Right lobe of liver (tissue), 6 donors: ENCODE data around the gene MAPK8. TPM values are rescaled to one million over a fixed set of nuclear protein-coding genes. Genes with fewer than 3 reads are reported as not detected.
A peak's percentile ranks its signal among the peaks of the same experiment; 100 is the strongest.

Experiments
- ATAC-seq, 4 donors: fragments of 200-7000 bp; cut with Tn5 transposase; one replicate each; pipeline ENCODE4 v1.9.1; 2020; ENCODE audit warnings: mild to moderate bottlenecking in 4 of 4, moderate library complexity in 4 of 4
- DNase-seq, 3 donors: peaks; one replicate each; pipeline ENCODE4 v3.0.0-alpha.2; 2020
- H3K27ac ChIP-seq, 3 donors: fragments of 200-600 bp; one replicate each; pipeline ENCODE4 v1.8.0; 2022
- H3K27me3 ChIP-seq, 2 donors: fragments of 200-600 bp; one replicate each; pipeline ENCODE4 v1.8.0; 2022
- H3K36me3 ChIP-seq, 4 donors: fragments of 200-600 bp; sonication (generic) in 1 of 4; one replicate each; pipeline versions ENCODE4 v1.5.1 to v1.8.0; 2017 to 2022; ENCODE audit warnings: control low read depth in 1 of 4
- H3K4me1 ChIP-seq, 4 donors: fragments of 200-600 bp; sonication (generic) in 1 of 4; one replicate each; pipeline versions ENCODE4 v1.5.1 to v1.8.0; 2017 to 2022; ENCODE audit warnings: control low read depth in 1 of 4
- H3K4me3 ChIP-seq, 3 donors: fragments of 200-600 bp; one replicate each; pipeline ENCODE4 v1.8.0; 2022
- H3K9me3 ChIP-seq, 4 donors: fragments of 200-600 bp; sonication (generic) in 1 of 4; one replicate each; pipeline versions ENCODE4 v1.5.1 to v1.8.0; 2017 to 2022; ENCODE audit warnings: control low read depth in 1 of 4
- POLR2A ChIP-seq: fragments of 450-650 bp; IDR thresholded peaks from one replicate; pipeline ENCODE4 v1.6.1; 2017; ENCODE audit warnings: antibody characterized with exemption, mild to moderate bottlenecking
- WGBS: methylation state at CpG from one replicate; pipeline ENCODE4 v1.1.6; 2018; ENCODE audit warnings: low coverage, low lambda C conversion rate; ENCODE audit not compliant: insufficient coverage; ENCODE audit errors: missing lambda C conversion rate; 5-methylcytosine and 5-hydroxymethylcytosine counted together
- intact Hi-C, 2 donors: fragments of 100-400 bp; cut with DNase I; formaldehyde crosslinking; loops; one replicate each; pipeline versions ENCODE4 v1.11.2 to v1.14.1; 2022
- total RNA-seq, 6 experiments: library from RNA; depleted of rRNA in 2 of 6; stranded (reverse); fragments of >200 nt in 2 of 6; fragmentation: NEBNext Ultra II Directional in 3 of 6; extraction: Animal tissue kit (Norgen Biotek cat#: 25700) in 3 of 6; gene quantifications; one replicate each; pipeline versions ENCODE4 v1.1.0 to v1.2.4, GENCODE V29; 2016 to 2023
- TF ChIP-seq, protein P1 (sequence below), 4 donors: fragments of 200-600 bp in 3 of 4; fragments of 450-650 bp in 1 of 4; IDR thresholded peaks; one replicate each; pipeline versions ENCODE4 v1.5.1 to v1.8.0; 2016 to 2022; ENCODE audit warnings: antibody characterized with exemption in 4 of 4, mild to moderate bottlenecking in 2 of 4
- donor health status: DM: no; HTN: yes; CAD: no.
- donor health status: DM: no; HTN: no; CAD: no.
- donor health status: DM: no; HTN: no; CAD: no.
- donor health status: DM: no; HTN: yes; CAD: no.
- donor health status: DM: no; HTN: yes; CAD: no.

Gene MAPK8
- total RNA-seq, 6 experiments from 2014 or later: 19.1 to 31.6 (median 27.6) TPM

DNA sequence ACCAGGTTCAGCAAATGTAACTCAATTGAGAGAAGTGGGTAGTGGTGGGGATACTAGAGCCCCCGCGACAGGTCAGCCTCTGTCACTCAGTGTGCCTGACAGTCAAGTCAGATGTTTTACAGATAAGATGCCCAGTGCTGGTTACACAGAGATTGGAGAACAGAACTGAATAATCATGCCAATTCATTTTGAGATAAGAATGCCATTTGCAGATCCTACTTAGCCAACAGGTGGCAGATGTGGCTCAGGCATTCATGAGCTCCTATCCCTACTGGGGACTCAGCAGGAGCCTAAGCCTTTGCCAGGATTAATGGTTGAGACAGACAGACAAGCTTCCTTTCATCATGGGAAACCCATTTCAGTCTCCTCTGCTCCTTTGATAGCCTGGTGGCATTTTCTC, 137.8 kb downstream of the MAPK8 start:
- Histone ChIP-seq H3K27ac (no peak overlapping the region), H3K36me3 (no peaks in the 10 kb centered on the region), H3K4me3 (no peak overlapping the region), H3K27me3 (no peaks in the 10 kb centered on the region), H3K9me3 (no peaks in the 10 kb centered on the region), H3K4me1 (no peaks in the 10 kb centered on the region)
- DNase-seq (peak in 1 of 3 donors; percentile 40), ATAC-seq (peak; percentile 27 to 63 (median 48))
- TF ChIP-seq, protein P1, sequence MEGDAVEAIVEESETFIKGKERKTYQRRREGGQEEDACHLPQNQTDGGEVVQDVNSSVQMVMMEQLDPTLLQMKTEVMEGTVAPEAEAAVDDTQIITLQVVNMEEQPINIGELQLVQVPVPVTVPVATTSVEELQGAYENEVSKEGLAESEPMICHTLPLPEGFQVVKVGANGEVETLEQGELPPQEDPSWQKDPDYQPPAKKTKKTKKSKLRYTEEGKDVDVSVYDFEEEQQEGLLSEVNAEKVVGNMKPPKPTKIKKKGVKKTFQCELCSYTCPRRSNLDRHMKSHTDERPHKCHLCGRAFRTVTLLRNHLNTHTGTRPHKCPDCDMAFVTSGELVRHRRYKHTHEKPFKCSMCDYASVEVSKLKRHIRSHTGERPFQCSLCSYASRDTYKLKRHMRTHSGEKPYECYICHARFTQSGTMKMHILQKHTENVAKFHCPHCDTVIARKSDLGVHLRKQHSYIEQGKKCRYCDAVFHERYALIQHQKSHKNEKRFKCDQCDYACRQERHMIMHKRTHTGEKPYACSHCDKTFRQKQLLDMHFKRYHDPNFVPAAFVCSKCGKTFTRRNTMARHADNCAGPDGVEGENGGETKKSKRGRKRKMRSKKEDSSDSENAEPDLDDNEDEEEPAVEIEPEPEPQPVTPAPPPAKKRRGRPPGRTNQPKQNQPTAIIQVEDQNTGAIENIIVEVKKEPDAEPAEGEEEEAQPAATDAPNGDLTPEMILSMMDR (IDR thresholded peaks at IDR 0.05): peak; percentile 14 to 42 (median 28)
- TF ChIP-seq POLR2A: no peak
- intact Hi-C loops: no loop called here
- 55% methylated on average over 2 of the region's 2 CpGs for WGBS

DNA sequence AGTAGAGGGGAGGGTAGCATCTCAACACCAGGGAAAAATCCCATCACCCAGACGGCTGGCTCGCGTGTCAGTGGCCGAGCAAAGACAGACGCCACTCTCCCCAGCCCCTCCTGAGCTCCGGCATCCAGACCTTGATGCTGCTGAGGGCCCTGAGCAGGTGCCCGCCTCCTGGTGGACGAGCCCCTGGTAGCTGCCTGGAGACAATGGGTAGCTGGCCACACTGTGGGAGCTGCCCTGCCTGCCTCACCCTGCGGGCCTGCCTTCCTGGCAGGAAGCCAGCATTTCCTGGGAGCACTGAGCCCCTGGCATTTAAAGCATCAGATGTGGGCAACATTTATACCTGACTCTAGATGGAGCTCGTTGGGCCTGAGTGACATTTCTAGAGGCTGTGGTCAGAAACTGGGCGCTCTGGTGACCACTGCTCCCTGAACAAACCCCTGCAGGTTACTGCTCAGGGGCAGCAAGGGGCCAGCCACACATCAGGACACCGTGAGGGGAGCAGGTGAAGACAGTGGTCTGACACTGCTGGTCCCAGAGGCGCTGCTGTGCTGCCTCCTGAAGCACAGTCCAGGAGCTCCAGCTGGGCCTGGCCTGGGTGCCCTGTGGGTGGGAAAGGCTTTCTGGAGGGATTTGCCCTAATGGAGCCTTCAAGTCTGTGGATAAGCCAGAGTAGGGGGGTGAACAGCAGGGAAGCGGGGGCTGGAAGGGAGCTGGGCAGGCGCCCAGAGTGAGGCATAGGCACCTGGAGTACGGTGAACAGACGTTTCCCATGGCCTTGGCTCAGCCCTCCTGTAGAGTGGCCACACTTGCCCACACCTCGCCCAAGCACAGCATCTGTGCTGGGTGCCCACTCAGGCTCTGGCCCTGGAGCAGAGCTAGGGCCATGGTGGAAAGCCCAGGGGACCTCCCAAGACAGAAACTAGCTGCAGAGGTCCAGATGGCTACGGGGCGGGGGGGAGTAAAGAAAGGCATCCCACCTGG, 138.7 kb downstream of the MAPK8 start:
- no peak overlapping the region for H3K27ac ChIP-seq
- TF ChIP-seq, protein P1 (IDR thresholded peaks at IDR 0.05): no peak
- TF ChIP-seq POLR2A: no peak
- DNase-seq: peak in 2 of 3 donors; percentile 37 to 45
- 80% methylated on average over 5 of the region's 20 CpGs for WGBS
- H3K4me3 ChIP-seq: no peak overlapping the region
- H3K4me1 ChIP-seq: no peaks in the 10 kb centered on the region
- ATAC-seq: no peak
- no peaks in the 10 kb centered on the region for H3K27me3 ChIP-seq
- H3K36me3 ChIP-seq: no peaks in the 10 kb centered on the region
- no peaks in the 10 kb centered on the region for H3K9me3 ChIP-seq
- intact Hi-C loops: no loop called here

DNA sequence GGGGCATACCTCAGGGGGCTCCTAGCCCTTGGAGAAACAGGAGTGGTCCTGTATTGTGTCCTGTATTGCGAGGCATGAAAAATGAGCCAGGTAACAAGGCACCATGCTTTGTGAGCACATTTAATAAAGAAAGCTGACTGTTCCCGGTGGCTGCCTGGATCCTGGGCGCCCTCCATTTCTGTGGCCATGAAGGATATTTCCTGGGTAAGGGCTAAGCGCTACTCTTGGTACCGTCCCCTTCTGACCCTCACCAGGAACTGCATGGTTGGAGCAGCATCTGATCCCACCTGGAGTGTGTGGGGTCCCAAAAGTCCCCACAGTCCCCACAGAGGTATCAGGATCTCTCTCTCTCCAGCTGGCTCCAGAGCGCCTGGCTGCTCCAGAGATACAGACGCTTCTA, 139.5 kb downstream of the MAPK8 start:
- intact Hi-C loops: no loop called here
- H3K27me3 ChIP-seq: no peaks in the 10 kb centered on the region
- DNase-seq (no peak), ATAC-seq (no peak)
- 100% methylated on average over 1 of the region's 7 CpGs for WGBS
- TF ChIP-seq, protein P1 (IDR thresholded peaks at IDR 0.05): no peak
- no peak for TF ChIP-seq POLR2A
- no peak overlapping the region for H3K27ac ChIP-seq
- H3K9me3 ChIP-seq: no peaks in the 10 kb centered on the region
- no peaks in the 10 kb centered on the region for H3K36me3 ChIP-seq
- H3K4me3 ChIP-seq: no peak overlapping the region
- no peaks in the 10 kb centered on the region for H3K4me1 ChIP-seq

DNA sequence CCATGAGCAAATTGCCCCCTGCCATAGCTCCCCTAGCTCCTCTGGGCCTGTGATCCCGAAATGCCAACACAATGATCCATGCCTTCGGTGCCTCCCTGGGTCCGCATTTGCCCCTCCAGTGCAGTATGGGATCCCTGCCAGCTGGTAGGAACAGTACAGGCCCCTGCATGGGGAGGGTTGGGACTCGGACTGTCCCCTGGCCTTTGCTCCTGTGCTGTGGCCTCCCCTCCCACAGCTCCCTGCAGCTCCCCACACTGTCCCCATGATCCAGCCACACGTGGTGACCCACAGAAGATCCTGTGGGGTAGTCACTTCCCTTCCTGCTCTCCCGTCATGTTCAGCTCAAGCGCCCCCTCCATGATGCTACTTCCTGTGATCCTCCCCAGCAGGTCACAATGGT, 140.3 kb downstream of the MAPK8 start:
- WGBS: no CpG with 5 or more reads among the region's 7 CpGs
- no peaks in the 10 kb centered on the region for H3K4me1 ChIP-seq
- no peak overlapping the region for H3K27ac ChIP-seq
- H3K36me3 ChIP-seq: no peaks in the 10 kb centered on the region
- no peak overlapping the region for H3K4me3 ChIP-seq
- TF ChIP-seq, protein P1 (IDR thresholded peaks at IDR 0.05): no peak
- no peak for TF ChIP-seq POLR2A
- intact Hi-C loops: no loop called here
- peak in 2 of 3 donors; percentile 33 to 43 for DNase-seq
- H3K27me3 ChIP-seq: no peaks in the 10 kb centered on the region
- ATAC-seq: no peak
- H3K9me3 ChIP-seq: no peaks in the 10 kb centered on the region
